Jurkat, Clone E6-1 (cell line): ENCODE results near the gene METTL8.
"Not testable (repeated sequence)": the region's sequence is repeated elsewhere in the genome, so short reads cannot be mapped to it uniquely, and the experiment has no call there.

ENCODE experiments used
- DNase-seq: peaks from one replicate; pipeline ENCODE4 v3.0.0-alpha.2; 2011; ENCODE audit warnings: low read depth, low spot score
- H3K4me3 ChIP-seq: 2 replicates; pipeline ENCODE4 v1.5.1; 2011; ENCODE audit warnings: mild to moderate bottlenecking, low read length, control low read depth, moderate library complexity

METTL8 gene

DNA sequence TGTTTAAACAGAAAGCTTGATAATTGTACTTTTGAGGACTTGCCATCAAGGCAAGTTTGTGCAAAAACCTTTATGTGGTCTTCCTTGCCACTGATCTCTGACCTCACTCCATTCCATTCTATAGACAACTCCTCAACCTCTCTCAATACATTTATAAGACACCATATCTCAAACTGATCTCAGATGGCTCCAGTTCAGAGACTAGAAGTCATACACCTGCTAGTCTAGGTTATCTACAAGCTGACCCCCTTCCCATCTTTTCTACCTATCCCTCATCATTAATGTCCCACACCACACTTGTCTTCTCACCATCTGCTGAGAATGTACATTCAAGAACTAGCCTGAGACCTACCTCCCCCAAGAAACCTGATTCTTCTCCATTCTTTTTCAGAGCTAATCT is 113.1 kb downstream of the METTL8 start:
- DNase-seq: no peak
- no peak overlapping the region for H3K4me3 ChIP-seq

DNA sequence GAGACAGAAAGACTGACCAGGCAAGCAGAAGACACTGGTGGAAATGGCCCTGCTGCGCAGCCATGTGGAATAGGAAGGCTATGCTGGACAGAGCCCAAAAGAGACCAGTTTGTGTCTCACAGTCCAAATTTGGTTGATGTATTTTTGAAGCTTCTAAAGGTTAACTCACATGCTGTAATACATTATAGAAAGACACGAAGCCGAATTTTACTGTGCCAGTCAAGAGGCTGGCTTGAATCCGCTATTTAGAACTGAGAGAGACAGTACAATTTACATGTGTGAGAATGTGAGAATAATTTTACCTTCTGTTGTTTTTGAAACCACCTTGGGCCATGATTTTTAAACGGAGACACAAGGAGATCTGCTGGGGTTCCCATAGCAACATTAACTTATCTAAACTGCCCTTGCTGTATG is 113.6 kb downstream of the METTL8 start:
- no peak overlapping the region for H3K4me3 ChIP-seq
- no peak for DNase-seq

DNA sequence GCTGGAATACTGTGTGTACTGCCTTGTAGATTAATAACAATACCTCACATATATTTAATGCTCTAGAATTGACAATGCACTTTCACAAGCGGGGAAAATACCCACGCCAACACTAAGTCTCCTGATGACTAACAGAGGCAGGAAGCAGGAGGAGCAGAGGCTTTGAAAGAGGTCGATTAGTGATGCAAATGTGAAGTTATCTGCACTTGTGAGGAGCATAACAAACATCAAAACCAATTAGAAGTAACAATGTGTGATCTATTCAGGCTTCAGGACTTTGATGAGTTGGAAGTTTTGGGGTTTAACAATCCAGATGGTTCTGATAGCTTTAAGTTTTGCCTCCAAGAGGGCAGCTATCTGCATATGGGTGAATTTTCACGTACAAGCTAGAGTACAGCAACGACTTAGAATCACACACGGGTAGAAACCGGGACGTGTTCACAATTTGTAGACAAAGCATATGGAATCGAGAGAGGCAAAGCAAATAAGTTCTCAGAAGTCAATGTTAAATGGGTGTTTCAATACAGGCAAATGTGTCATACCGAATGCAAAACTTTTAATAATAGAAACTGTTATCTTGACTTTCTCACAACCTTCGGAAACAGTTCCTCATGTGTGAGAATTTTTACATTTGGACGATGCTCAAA is 114.5 kb downstream of the METTL8 start:
- H3K4me3 ChIP-seq: no peak overlapping the region
- DNase-seq: no peak

DNA sequence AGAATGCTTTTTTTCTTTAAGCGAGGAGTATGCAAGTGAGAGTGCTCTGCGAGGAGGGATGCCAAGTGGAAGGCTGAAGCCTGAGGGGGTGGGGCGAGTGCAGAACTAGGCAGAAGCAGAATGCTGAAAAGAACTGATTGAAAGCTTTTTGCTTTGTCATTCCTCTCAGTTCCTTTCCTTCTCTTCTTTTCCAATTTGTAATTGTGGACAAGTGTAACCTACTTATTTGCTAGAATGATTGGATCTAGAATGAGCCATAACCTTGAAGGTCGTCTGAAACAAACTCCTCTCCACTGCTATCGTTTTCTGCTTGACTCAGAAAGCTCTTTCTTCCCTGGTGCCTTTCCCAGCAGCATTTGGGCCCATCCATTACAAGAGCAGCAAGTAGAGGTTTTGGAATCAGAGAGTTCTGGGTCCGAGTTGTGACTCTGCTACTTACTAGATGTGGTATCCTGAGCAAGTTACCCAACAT is 115.3 kb downstream of the METTL8 start:
- no peak overlapping the region for H3K4me3 ChIP-seq
- DNase-seq: no peak

DNA sequence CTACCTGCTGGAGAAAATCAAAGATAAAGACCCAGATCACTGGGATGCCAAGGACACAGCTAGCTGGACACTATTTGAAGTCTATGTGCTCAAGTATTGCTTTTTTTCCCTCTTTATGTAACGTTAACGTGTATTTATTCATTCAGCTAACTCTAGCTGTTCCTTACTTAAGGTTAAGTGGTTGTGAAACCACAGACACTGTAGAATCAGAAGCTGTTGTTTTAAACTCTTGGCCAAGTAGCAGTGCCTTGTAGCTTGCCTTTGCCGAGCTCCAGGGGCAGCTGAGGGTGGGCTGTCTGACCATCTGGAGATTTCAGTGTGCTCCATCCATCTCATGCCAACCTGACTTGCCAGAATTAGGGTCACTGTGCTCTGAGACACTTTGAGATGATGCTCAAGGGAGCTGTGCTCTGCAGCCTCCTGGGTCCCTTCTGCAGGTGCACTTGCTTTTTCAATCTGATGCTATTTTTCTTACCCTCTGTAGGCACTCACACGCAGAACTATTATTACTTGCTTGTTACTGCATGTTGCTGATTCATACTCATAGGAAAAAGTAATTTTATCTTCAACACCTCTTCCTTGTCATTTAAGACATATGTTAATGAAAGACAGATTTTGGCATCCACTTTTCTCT is 116.2 kb downstream of the METTL8 start:
- no peak for DNase-seq
- H3K4me3 ChIP-seq: no peak overlapping the region

DNA sequence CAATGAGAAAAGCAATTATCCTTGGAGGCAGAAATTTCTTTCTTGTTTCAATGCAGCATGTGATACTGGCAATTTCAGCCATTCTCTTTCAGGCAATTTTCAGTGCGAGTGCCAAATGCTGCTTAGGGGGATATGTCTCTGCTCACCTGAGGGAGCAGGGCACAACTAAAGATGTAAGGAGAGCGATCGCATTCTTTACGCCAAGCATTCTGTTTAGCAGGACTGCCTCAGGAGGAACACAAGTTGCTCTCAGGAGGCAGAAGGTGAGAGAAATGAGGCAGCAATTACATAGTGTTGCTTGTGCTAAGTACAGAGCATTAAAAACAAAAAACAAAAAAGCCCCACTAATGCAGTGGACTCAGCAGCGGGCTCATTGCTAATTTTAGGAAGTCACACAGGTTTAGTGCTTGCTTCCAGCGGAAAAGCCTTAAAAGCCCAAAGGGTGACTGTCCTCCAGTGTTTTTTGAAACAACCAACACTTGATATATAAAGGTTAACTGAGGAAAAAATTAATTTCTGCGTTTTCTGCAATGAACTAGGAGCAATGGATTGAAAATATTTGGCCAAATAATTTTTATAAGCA is 116.9 kb downstream of the METTL8 start:
- DNase-seq: no peak
- no peak overlapping the region for H3K4me3 ChIP-seq

DNA sequence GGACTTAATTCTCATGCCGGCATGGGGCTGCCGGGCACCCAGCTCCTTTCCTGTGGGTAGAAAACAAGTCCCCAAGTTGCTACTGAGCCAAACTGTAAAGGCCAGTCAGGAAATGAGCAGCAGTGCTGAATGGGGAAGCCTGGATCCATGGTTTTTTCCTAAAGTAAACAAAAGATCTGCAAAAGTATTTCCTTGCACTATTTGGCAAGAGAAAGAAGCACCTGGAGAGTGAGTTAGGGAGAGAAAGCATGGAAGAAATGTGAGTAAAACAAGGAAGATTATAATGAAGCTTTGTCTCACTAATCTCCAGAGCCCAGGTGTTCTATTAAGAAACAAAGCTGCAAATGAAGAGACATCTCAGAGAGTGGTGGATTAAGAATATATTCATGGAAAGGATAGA is 117.6 kb downstream of the METTL8 start:
- no peak overlapping the region for H3K4me3 ChIP-seq
- DNase-seq: no peak

DNA sequence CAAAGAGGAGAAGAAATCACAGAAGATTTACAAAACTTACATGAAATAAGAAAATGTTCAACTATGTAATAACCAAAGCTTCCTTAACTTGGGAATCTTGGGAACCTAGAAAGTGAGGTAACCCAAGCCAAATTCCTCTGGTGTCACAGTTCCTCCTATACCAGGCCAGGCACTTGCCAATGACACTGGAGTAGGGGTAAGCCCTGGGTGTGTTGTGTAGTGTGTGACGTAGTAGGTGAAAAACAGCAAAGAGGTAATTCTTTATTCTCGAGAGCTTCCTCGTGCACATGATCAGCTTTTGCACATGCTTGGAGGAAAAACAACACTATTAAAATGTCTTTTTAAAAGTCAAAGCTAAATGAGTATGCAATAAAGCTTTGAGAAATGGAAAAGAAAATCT is 118.0 kb downstream of the METTL8 start:
- DNase-seq: no peak
- no peak overlapping the region for H3K4me3 ChIP-seq

DNA sequence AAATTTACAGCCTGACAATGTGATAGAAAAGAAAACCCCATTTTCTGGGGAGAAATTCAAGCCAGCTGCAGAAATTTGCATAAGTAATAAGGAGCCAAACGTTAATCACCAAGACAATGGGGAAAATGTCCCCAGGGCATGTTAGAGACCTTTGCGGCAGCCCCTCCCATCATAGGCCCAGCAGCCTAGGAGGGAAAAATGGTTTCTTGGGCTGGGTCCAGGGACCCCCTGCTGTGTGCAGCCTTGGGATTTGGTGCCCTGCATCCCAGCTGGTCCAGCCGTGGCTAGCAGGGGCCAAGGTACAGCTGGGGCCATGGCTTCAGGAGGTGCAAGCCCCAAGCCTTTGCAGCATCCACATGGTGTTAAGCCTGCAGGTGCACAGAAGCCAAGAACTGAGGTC is 121.6 kb downstream of the METTL8 start:
- DNase-seq: not testable (repeated sequence)

DNA sequence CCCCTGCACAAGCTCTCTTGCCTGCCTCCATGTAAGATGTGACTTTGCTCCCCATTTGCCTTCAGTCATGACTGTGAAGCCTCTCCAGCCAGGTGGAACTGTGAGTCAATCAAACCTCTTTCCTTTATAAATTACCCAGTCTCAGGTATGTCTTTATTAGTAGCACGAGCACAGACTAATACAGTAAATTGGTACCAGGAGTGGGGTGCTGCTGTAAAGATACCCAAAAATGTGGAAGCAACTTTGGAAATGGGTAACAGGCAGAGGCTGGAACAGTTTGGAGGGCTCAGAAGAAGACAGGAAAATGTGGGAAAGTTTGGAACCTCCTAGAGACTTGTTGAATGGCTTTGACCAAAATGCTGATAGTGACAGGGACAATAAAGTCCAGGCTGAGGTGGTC is 122.2 kb downstream of the METTL8 start:
- not testable (repeated sequence) for DNase-seq

More for the DNA sequence above, 121.6 kb downstream of the METTL8 start:
- H3K4me3 ChIP-seq: not testable (repeated sequence)

DNA sequence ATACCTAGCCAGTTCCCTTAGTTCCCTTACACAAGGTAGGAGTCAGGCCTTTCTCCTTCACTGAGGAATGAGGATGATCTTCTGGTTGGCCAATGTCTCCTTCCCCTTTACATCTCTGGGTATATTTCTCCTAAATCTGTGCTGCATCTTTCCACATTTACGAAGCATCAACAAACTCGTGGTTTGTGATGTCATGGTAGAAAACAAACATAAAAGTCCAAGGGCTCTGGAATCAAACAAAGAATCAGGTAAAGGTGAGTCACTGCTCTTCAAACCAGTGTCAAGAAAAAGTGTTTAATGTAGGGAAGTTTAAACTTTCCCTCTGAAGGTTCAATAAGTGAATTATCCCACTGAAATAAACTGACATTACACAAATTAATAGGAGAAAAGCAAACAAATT is 122.9 kb downstream of the METTL8 start:
- DNase-seq: no peak
- no peak overlapping the region for H3K4me3 ChIP-seq

More for the DNA sequence above, 122.2 kb downstream of the METTL8 start:
- not testable (repeated sequence) for H3K4me3 ChIP-seq

DNA sequence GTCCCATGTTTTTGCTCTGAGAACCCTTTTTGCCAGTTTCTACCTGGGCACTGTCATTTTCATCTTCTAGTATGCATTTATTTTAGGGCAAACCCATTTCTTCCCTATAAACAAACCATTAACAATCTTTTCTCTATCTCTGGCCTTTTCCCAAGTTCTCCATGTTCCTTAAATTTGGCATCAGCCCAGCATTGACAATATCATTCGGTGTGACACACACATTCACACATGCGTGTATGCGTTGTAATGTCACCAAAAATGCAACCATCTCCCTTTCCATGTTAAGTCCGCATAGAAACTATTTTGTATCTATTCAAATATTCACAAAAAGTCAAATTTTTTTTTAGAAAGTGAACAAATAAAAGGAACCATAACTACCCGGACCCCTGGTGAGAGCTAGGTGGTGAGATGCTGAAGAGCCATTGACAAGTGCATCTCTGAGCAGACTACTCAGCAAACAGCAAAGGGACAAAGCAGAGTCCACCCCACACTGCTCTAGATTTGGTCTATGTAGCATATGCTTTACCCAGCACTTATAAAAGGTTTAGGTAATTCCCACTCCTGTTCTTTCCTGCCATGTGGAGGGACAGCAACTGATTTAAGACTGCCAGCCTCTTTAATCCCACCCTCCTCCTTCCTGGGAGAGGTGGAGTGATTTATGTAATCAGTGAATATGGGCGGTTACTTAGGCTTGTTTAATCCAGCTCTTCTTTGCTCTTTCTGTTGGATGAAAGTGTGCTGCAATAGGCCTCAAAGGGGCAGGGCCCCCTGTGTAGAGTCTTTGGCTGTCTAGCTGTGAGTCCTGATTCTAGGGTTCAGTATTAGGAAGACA is 124.1 kb downstream of the METTL8 start:
- DNase-seq: no peak
- no peak overlapping the region for H3K4me3 ChIP-seq

DNA sequence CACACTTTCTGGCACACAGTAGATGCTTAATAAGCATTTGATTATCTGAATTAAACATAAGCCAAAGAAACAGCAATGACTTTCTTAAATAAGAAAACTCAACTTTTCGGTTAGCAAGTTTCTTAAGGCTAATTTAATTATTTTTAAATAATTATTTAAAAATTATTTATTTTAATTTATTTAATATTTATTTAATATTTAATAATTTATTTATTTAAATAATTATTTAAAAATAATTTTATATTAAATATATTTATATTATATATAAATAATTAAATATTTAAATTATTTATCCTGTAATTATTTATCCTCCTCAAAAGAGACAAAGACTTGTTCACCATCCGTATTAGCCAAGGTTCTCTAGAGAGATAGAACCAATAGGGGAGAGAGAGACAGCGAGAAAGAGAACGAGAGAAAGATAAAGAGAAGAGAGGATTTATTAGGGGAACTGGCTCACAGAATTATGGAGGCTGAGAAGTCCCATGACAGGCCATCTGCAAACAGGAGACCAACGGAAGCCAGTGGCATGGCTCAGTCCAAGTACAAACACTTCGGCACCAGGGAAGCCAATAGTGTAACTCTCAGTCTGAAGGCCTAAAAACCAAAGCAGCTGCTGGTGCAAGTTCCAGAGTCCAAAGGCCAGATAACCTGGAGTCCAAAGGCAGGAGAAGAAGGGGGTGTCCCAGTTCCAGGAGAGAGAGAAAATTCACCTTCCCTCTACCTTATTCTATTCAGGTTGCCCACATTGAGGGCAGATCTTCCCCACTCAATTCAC is 125.3 kb downstream of the METTL8 start:
- no peak overlapping the region for H3K4me3 ChIP-seq

DNA sequence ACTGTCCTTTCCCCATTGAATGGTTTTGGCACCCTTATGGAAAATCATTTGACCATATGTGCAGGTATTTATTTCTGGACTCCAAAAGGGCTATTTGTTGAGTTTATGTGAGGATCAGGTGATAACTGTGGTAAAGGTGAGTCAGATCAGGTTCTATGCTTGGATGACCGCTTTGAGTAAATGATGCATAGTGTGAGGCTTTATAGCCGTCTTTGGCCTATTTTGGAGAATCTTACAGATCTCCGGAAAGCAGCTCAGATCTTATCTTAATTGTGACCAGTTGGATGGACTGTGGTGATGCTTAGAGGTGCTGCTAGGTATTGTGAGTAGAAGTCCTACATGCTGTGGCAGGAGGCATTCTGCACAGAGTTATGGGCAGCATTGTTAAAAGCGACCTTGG is 126.2 kb downstream of the METTL8 start:
- no peak overlapping the region for H3K4me3 ChIP-seq

More for the DNA sequence above, 125.3 kb downstream of the METTL8 start:
- no peak for DNase-seq

DNA sequence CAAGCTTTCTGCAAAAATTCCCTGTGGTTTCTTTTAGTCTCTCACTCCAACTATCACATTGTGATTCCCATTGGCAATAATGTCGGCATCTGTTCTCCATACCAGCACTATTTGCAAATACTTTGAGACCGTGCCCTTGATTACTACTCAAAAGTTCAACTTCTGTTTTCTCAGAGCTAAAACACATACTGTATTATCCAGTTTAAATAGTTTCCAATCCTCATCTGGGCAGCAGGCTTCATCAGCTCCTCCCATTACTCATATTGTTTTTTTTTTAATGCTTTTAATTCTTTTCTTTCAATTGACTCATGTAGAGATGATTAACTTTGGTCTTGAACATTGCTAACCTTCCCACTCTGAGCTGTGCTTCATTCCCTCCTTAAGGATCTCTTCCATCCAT is 135.8 kb downstream of the METTL8 start:
- H3K4me3 ChIP-seq: no peak overlapping the region
- DNase-seq: no peak

More for the DNA sequence above, 126.2 kb downstream of the METTL8 start:
- DNase-seq: no peak

DNA sequence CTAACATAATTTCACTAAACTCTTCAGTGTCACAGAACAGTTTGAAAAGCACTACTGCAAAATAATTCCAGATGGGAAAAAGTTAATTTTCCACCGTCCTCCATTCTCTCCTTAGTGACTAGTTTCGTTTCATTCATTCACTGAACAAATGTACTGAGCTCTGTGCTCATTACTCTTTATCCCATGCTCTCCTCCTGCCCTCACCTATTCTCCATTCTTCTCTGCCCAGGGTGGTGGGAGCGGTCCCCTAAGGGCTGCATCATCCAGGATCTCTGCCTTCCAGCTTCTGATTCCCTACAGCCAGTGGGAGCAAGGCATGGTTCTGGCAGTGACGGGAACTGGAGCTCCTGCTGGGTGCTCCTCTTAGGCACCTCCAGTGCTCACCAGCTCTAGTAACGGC is 139.2 kb downstream of the METTL8 start:
- no peak for DNase-seq
- no peak overlapping the region for H3K4me3 ChIP-seq

DNA sequence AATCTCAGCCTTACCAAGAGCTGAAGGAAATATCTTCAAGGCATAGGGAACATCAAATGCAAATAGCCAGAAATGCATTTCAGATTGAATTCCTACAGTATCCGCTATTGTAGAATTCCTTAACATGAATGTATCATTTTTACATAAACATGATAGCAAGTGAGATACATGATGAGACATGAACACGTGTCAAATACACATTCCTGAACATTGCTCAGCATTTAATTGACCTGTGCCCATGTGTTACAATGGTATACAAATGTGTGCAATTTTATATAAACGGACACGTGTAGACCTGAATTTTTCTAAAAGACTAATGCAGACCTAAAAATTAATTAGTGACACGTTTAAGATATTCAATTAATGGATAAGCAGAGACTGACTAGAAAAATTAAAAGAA is 140.1 kb downstream of the METTL8 start:
- no peak overlapping the region for H3K4me3 ChIP-seq

DNA sequence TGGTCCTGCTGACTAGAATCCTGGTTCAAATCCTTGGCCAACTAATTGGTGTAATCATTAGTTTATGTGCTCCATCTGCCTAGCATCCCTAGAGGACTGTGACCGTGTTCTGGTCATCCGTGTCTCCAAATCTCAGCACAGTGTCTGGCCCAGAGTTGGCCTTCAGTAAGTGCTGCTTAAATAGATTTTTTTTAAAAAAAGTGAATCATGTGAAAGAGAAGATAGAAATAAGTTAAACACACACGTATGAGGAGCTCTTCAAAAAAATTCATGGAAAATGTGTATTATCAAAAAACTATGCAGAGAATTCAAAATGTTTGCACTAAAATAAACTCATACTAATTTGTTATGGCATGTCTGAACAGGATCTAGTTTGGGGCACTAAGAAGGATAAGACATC is 143.8 kb downstream of the METTL8 start:
- no peak for DNase-seq
- H3K4me3 ChIP-seq: no peak overlapping the region

More for the DNA sequence above, 140.1 kb downstream of the METTL8 start:
- DNase-seq: no peak

DNA sequence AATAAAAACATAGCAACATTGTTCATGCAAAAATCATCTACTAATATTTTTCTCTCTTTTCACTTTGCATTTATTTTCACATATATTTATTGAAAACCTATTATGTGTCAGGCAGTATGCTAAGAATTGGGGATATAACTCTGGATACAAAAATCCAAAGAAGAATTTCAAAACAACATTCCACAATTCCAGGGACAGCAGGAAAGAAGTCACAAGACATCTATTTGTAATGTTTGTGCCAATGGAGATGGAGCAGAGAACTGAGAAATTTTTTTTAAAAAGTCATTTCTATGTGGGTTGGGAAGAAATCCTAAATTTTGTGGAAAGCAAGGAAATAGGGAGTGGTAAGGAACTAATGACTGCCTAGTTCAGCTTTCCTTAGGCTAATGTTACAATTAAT is 144.5 kb downstream of the METTL8 start:
- DNase-seq: no peak
- no peak overlapping the region for H3K4me3 ChIP-seq
